OCI-LY1 (cell line): ENCODE data around the gene AEBP1.

ENCODE experiments used
- H2AFZ ChIP-seq: fragments of 200-600 bp; sonication (generic), shearing (Covaris generic); 2 replicates; pipeline ENCODE4 v1.6.0; 2014; ENCODE audit warnings: antibody characterized with exemption, mild to moderate bottlenecking, low read length
- H3F3A ChIP-seq: fragments of 200-600 bp; sonication (generic), shearing (Covaris generic); 2 replicates; pipeline ENCODE4 v1.6.0; 2014; ENCODE audit warnings: mild to moderate bottlenecking, antibody characterized with exemption, low read length, moderate library complexity; ENCODE audit not compliant: insufficient read depth
- H3K27ac ChIP-seq: fragments of 200-600 bp; sonication (generic); 2 replicates; pipeline ENCODE4 v1.5.1; 2014; ENCODE audit warnings: low read length, mixed run types, mild to moderate bottlenecking, low read depth; ENCODE audit not compliant: poor library complexity, severe bottlenecking
- H3K27me3 ChIP-seq: fragments of 200-600 bp; sonication (generic); 2 replicates; pipeline ENCODE4 v1.6.0; 2014; ENCODE audit warnings: antibody characterized with exemption, mild to moderate bottlenecking, low read length, moderate library complexity; ENCODE audit not compliant: insufficient read depth
- H3K36me3 ChIP-seq: fragments of 200-600 bp; sonication (generic); 2 replicates; pipeline ENCODE4 v1.6.1; 2014; ENCODE audit warnings: mild to moderate bottlenecking, antibody characterized with exemption, low read length, moderate library complexity, mixed read lengths; ENCODE audit not compliant: insufficient read depth
- H3K4me1 ChIP-seq: fragments of 200-600 bp; sonication (generic); 2 replicates; pipeline ENCODE4 v1.5.1; 2014; ENCODE audit warnings: mild to moderate bottlenecking, low read length, moderate library complexity; ENCODE audit not compliant: insufficient read depth, severe bottlenecking
- H3K4me2 ChIP-seq: fragments of 200-600 bp; sonication (generic), shearing (Covaris generic); 2 replicates; pipeline ENCODE4 v1.6.1; 2014; ENCODE audit warnings: low read length
- H3K4me3 ChIP-seq: fragments of 200-600 bp; sonication (generic); 2 replicates; pipeline ENCODE4 v1.5.1; 2014; ENCODE audit warnings: low read length, low read depth, mild to moderate bottlenecking, mixed read lengths; ENCODE audit not compliant: poor library complexity, severe bottlenecking
- H3K79me2 ChIP-seq: fragments of 200-600 bp; shearing (Covaris generic); 2 replicates; pipeline ENCODE4 v1.6.1; 2016; ENCODE audit warnings: mixed run types, low read length, mixed read lengths; ENCODE audit not compliant: insufficient read depth
- H3K9ac ChIP-seq: fragments of 200-600 bp; sonication (generic), shearing (Covaris generic); 2 replicates; pipeline ENCODE4 v1.6.1; 2014; ENCODE audit warnings: mild to moderate bottlenecking, low read length, mixed read lengths
- H3K9me2 ChIP-seq: fragments of 200-600 bp; sonication (generic), shearing (Covaris generic); 2 replicates; pipeline ENCODE4 v1.6.1; 2014; ENCODE audit warnings: low read depth, mild to moderate bottlenecking, low read length, mixed read lengths
- H3K9me3 ChIP-seq: fragments of 200-600 bp; shearing (Covaris generic); 2 replicates; pipeline ENCODE4 v1.6.1; 2014; ENCODE audit warnings: low read length, mixed read lengths
- H4K20me1 ChIP-seq: fragments of 200-600 bp; sonication (generic), shearing (Covaris generic); 2 replicates; pipeline ENCODE4 v1.6.0; 2016; ENCODE audit warnings: mild to moderate bottlenecking, low read length; ENCODE audit not compliant: insufficient read depth
- EZH2 ChIP-seq: fragments of 200-600 bp; sonication (generic), shearing (Covaris generic); IDR thresholded peaks from 2 replicates; pipeline ENCODE4 v1.8.0; 2017; ENCODE audit warnings: borderline replicate concordance, mixed run types, mild to moderate bottlenecking, antibody characterized with exemption, low read length, moderate library complexity, mixed read lengths
- TF ChIP-seq, protein P1 (sequence below): fragments of 200-600 bp; sonication (generic), shearing (Covaris generic); IDR thresholded peaks from 2 replicates; pipeline ENCODE4 v1.5.1; 2017; ENCODE audit warnings: mild to moderate bottlenecking, antibody characterized with exemption, low read length, moderate library complexity, mixed read lengths

AEBP1 gene

DNA sequence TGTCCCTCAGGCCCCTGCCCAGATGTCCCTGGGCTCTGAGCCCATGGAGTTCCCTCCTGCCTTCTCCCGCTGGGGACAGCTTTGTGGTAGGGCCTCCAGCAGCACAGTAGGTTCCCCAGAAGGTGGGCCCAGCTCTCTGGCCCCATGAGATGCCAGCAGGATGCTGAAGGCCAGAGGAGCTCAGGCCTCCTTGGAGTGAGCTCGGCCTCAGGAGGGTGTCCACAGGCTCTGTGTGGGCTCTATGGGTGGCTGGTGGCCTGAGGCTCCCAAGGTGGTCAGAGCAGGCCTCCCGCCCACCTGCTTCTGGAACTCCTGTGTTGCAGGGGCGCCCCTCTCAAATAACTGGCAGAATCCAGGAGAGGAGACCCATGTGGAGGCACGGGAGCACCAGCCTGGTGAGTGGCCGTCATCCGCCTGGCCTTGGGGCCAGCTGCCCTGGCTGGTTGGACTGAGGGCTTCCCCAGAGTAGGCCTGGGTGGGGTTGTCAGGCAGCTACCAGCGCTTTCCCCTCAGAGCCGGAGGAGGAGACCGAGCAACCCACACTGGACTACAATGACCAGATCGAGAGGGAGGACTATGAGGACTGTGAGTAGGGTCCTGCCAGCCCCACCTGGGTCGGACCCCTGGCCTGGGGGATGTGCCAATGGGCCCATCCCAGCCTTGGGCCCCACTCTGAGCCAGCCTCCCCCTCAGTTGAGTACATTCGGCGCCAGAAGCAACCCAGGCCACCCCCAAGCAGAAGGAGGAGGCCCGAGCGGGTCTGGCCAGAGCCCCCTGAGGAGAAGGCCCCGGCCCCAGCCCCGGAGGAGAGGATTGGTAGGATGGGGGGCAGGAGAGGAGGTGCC is 3.2 kb downstream of the AEBP1 start:
- H3K36me3 ChIP-seq, result no peaks in the 10 kb centered on the region
- no peaks in the 10 kb centered on the region for H3K9me2 ChIP-seq
- peaks cover 15% of the 10 kb centered on the region for H3K4me1 ChIP-seq
- no peak overlapping the region for H3K27ac ChIP-seq
- H4K20me1 ChIP-seq, result no peaks in the 10 kb centered on the region
- H3K4me2 ChIP-seq, result no peak overlapping the region
- H3K9ac ChIP-seq, result no peak overlapping the region
- no peak for TF ChIP-seq EZH2
- TF ChIP-seq, protein P1, sequence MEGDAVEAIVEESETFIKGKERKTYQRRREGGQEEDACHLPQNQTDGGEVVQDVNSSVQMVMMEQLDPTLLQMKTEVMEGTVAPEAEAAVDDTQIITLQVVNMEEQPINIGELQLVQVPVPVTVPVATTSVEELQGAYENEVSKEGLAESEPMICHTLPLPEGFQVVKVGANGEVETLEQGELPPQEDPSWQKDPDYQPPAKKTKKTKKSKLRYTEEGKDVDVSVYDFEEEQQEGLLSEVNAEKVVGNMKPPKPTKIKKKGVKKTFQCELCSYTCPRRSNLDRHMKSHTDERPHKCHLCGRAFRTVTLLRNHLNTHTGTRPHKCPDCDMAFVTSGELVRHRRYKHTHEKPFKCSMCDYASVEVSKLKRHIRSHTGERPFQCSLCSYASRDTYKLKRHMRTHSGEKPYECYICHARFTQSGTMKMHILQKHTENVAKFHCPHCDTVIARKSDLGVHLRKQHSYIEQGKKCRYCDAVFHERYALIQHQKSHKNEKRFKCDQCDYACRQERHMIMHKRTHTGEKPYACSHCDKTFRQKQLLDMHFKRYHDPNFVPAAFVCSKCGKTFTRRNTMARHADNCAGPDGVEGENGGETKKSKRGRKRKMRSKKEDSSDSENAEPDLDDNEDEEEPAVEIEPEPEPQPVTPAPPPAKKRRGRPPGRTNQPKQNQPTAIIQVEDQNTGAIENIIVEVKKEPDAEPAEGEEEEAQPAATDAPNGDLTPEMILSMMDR, result no peak
- H3K9me3 ChIP-seq, result no peaks in the 10 kb centered on the region
- H2AFZ ChIP-seq, result no peak overlapping the region
- 0 out of 2 replicates have a peak, but pooled peaks cover under 1% of the 10 kb centered on the region for H3F3A ChIP-seq
- H3K27me3 ChIP-seq, result peaks cover 13% of the 10 kb centered on the region
- H3K79me2 ChIP-seq, result no peaks in the 10 kb centered on the region
- no peak overlapping the region for H3K4me3 ChIP-seq

DNA sequence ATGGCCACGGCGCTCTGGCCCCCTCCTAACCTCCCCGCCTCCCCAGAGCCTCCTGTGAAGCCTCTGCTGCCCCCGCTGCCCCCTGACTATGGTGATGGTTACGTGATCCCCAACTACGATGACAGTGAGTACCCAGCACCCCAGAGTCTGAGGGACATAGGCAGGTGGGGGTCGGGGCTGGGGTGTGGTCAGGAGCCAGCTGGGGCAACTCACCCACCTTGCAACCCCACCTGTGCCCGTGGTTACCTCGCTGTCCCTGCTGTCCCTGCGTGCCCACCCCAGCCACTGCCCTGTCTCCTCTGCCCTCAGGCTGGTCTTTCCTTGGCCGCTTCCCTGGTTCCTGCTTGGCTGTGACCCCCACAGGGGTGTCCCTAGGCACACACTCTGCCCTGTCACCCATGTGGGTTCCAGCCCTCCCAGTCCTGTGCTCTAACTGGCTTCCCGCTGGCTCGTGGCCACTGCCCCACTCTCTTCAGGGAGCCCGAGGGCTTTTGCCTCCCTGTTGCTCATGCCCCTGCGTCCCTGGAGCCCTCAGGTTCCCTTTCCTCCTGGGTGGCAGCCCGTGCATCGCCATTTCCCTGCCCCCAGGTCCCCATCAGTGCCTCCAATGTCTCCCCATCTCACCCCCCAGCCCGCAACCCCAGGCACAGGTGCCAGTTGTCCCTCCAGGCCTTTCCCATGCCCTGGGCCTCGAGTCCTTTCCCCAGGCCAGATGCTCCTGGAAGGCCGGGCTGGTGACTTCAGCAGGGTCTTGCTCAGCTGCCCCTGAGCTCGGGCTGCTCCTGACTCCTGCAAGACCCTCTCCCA is 4.0 kb downstream of the AEBP1 start:
- no peaks in the 10 kb centered on the region for H4K20me1 ChIP-seq

More for the DNA sequence above, 4.0 kb downstream of the AEBP1 start:
- Histone ChIP-seq H3K9ac (no peak overlapping the region), H3K4me1 (peaks cover 14% of the 10 kb centered on the region), H2AFZ (no peak overlapping the region), H3K79me2 (no peaks in the 10 kb centered on the region), H3K27me3 (peaks cover 13% of the 10 kb centered on the region), H3K4me3 (no peak overlapping the region), H3K4me2 (no peak overlapping the region), H3F3A (no peaks in the 10 kb centered on the region), H3K9me3 (no peaks in the 10 kb centered on the region), H3K9me2 (no peaks in the 10 kb centered on the region), H3K36me3 (no peaks in the 10 kb centered on the region), H3K27ac (no peak overlapping the region)
- TF ChIP-seq EZH2, result no peak
- TF ChIP-seq, protein P1, result no peak
